HG03095 (cell line): ENCODE results near the gene CPB2.

Source experiments
- ATAC-seq: cut with Tn5 transposase; IDR thresholded peaks from one replicate; pipeline ENCODE4 v1.9.1; 2021; ENCODE audit warnings: moderate library complexity; ENCODE audit not compliant: unreplicated experiment

The CPB2 gene

GRCh38 chr13:46006688-46007452, 98.0 kb downstream of the CPB2 start:
- ATAC-seq, result no peak

- ATAC-seq, result no peak
Measured at GRCh38 chr13:46004491-46004890, 100.3 kb downstream of the CPB2 start.
